ENCODE results near the gene PNPLA2.
A peak's percentile ranks its signal among the peaks of the same experiment; 100 is the strongest.

GRCh38 chr11:842370-843002 is 23.8 kb downstream of the PNPLA2 start, which contains the start of the genes POLR2L and TSPAN4:
- TF ChIP-seq JUNB (IDR thresholded peaks at IDR 0.05) = no peak
- no peak for TF ChIP-seq ATF3 (IDR thresholded peaks at IDR 0.05; ENCODE audit: borderline replicate concordance, extremely low read depth, low read depth, low read length)
- no peak for TF ChIP-seq ASH2L (IDR thresholded peaks at IDR 0.05; ENCODE audit: borderline replicate concordance, low read depth)
- TF ChIP-seq NKRF (conservative IDR thresholded peaks at IDR 0.05) = peak; percentile 92
- TF ChIP-seq ESRRA (IDR thresholded peaks at IDR 0.05; ENCODE audit: low read length) = no peak
- TF ChIP-seq GABPA (IDR thresholded peaks at IDR 0.05; ENCODE audit: low read depth) = no peak

Data from GM12878 (cell line).